GM19395 (cell line): ENCODE data around the gene MECP2.

Source experiments
- ATAC-seq: cut with Tn5 transposase; IDR thresholded peaks from one replicate; pipeline ENCODE4 v1.9.1; 2021; ENCODE audit warnings: mild to moderate bottlenecking, moderate library complexity; ENCODE audit not compliant: unreplicated experiment

The MECP2 gene

GRCh38 chrX:154064637-154065435 is 32.7 kb downstream of the MECP2 start:
- ATAC-seq: no peak

GRCh38 chrX:154063234-154063633 is 34.3 kb downstream of the MECP2 start:
- no peak for ATAC-seq

GRCh38 chrX:154061801-154062200 is 35.7 kb downstream of the MECP2 start:
- ATAC-seq: no peak

- ATAC-seq: no peak
Measured at GRCh38 chrX:154059729-154060245, 37.7 kb downstream of the MECP2 start.

GRCh38 chrX:154059231-154059630 is 38.3 kb downstream of the MECP2 start:
- ATAC-seq: no peak

- ATAC-seq: no peak
Measured at GRCh38 chrX:154058214-154058997, 39.1 kb downstream of the MECP2 start.

GRCh38 chrX:154057791-154058190 is 39.7 kb downstream of the MECP2 start:
- no peak for ATAC-seq

GRCh38 chrX:154056770-154057241 is 40.7 kb downstream of the MECP2 start:
- no peak for ATAC-seq

- ATAC-seq: no peak
Measured at GRCh38 chrX:154051201-154051810, 46.2 kb downstream of the MECP2 start.

- ATAC-seq: no peak
Measured at GRCh38 chrX:154050113-154050495, 47.4 kb downstream of the MECP2 start.

GRCh38 chrX:154049209-154050112 is 48.1 kb downstream of the MECP2 start:
- ATAC-seq: no peak

- ATAC-seq: no peak
Measured at GRCh38 chrX:154048398-154048797, 49.1 kb downstream of the MECP2 start.

- no peak for ATAC-seq
Measured at GRCh38 chrX:154046940-154047610, 50.4 kb downstream of the MECP2 start.

GRCh38 chrX:154046031-154046781 is 51.3 kb downstream of the MECP2 start:
- ATAC-seq: no peak

- no peak for ATAC-seq
Measured at GRCh38 chrX:154044091-154044490, 53.4 kb downstream of the MECP2 start.

GRCh38 chrX:154043003-154043763 is 54.3 kb downstream of the MECP2 start:
- no peak for ATAC-seq

- ATAC-seq: no peak
Measured at GRCh38 chrX:154040863-154041262, 56.7 kb downstream of the MECP2 start.

- no peak for ATAC-seq
Measured at GRCh38 chrX:154040307-154040756, 57.2 kb downstream of the MECP2 start.
